Stomach (tissue), 4 donors: ENCODE results near the gene PRM3.
A peak's percentile ranks its signal among the peaks of the same experiment; 100 is the strongest.

Experiments
- EP300 ChIP-seq: sonication (generic); formaldehyde crosslinking; IDR thresholded peaks from one replicate; pipeline ENCODE4 v1.6.1; 2017; ENCODE audit warnings: antibody characterized with exemption
- POLR2A ChIP-seq, 4 donors: fragments of 450-650 bp; IDR thresholded peaks; one replicate each; pipeline ENCODE4 v1.6.1; 2016; ENCODE audit warnings: antibody characterized with exemption in 4 of 4, control low read depth in 2 of 4, mild to moderate bottlenecking in 1 of 4, moderate library complexity in 1 of 4
- TF ChIP-seq, protein P1 (sequence below), 7 experiments: fragments of 450-650 bp in 4 of 7; fragments of 200-600 bp in 3 of 7; sonication (generic) in 3 of 7; IDR thresholded peaks; one replicate each; pipeline ENCODE4 v1.5.1; 2016 to 2019; ENCODE audit warnings: antibody characterized with exemption in 7 of 7, control low read depth in 2 of 7, mild to moderate bottlenecking in 1 of 7

DNA sequence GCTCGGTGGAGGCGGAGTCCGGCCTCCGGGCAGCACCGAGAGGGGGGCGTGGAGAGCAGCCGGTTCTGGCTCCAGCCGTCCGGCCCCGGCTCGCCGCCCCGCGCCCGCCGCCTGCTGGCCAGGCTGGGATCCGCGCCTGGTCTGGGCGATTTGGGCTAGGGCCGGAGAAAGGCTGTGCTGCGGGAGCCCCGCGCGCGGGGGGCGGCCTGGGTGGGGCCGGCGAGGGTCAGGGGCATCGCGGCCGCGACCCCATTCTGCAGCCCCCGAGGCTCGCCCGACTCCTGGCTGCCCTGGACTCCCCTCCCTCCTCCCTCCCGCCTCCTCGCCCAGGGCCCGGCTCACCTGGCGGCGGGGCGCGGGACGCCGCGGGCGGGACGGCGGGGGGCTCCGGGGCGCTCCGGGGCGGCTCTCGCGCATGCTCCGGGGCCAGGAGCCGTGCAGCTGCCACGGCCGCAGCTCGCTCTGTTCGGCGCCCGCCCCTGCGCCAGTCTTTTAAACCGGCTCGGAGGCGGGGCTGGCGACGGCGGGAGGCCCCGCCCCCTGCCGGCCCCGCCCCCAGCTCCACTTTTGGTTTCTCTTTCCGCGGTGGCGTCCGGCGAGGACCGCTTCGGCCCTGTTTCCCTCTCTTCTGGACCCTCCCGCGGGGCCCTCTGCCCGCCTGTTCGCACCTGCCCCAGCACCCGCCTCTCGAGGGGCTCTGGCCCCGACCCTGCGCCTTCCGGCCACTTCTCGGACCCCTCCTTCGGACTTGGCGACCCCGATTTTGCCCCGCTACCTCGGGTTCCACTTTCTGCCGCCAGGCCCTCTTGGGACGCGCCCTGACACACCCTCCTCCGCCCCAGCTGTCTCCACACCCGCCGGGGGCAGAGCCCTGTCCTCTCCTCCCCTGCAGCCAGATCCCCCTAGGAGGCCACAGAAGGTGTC lies 17.4 kb downstream of the PRM3 start, which contains the start of gene SOCS1:
- TF ChIP-seq EP300 (no peak), POLR2A (IDR thresholded peaks at IDR 0.05) (no peak)
- TF ChIP-seq, protein P1, sequence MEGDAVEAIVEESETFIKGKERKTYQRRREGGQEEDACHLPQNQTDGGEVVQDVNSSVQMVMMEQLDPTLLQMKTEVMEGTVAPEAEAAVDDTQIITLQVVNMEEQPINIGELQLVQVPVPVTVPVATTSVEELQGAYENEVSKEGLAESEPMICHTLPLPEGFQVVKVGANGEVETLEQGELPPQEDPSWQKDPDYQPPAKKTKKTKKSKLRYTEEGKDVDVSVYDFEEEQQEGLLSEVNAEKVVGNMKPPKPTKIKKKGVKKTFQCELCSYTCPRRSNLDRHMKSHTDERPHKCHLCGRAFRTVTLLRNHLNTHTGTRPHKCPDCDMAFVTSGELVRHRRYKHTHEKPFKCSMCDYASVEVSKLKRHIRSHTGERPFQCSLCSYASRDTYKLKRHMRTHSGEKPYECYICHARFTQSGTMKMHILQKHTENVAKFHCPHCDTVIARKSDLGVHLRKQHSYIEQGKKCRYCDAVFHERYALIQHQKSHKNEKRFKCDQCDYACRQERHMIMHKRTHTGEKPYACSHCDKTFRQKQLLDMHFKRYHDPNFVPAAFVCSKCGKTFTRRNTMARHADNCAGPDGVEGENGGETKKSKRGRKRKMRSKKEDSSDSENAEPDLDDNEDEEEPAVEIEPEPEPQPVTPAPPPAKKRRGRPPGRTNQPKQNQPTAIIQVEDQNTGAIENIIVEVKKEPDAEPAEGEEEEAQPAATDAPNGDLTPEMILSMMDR (IDR thresholded peaks at IDR 0.05): peak in 5 of 7 experiments; percentile 55 to 96 (median 93)
